HG03439 (cell line): ENCODE data around the gene SCLT1.

ENCODE experiments used
- ATAC-seq: cut with Tn5 transposase; IDR thresholded peaks from one replicate; pipeline ENCODE4 v1.9.1; 2021; ENCODE audit warnings: mild to moderate bottlenecking, moderate library complexity; ENCODE audit not compliant: unreplicated experiment

Gene SCLT1

GRCh38 chr4:128877934-128878333 is 215.4 kb downstream of the SCLT1 start:
- no peak for ATAC-seq

- ATAC-seq = no peak
Observed at GRCh38 chr4:128876200-128876599, 217.1 kb downstream of the SCLT1 start.

- no peak for ATAC-seq
Observed at GRCh38 chr4:128871948-128872347, 221.4 kb downstream of the SCLT1 start.

- ATAC-seq = no peak
Observed at GRCh38 chr4:128869776-128870509, 223.4 kb downstream of the SCLT1 start.

- ATAC-seq = no peak
Observed at GRCh38 chr4:128868758-128869157, 224.6 kb downstream of the SCLT1 start.

- no peak for ATAC-seq
Observed at GRCh38 chr4:128866691-128867090, 226.6 kb downstream of the SCLT1 start.

- ATAC-seq = no peak
Observed at GRCh38 chr4:128866269-128866668, 227.1 kb downstream of the SCLT1 start.

GRCh38 chr4:128865132-128865531 is 228.2 kb downstream of the SCLT1 start:
- ATAC-seq = no peak

GRCh38 chr4:128863312-128864075 is 229.8 kb downstream of the SCLT1 start:
- no peak for ATAC-seq

- ATAC-seq = peak; percentile 69
Observed at GRCh38 chr4:128862608-128863311, 230.6 kb downstream of the SCLT1 start.

GRCh38 chr4:128861856-128862518 is 231.4 kb downstream of the SCLT1 start:
- ATAC-seq = no peak

- ATAC-seq = no peak
Observed at GRCh38 chr4:128859887-128860677, 233.3 kb downstream of the SCLT1 start.

- ATAC-seq = no peak
Observed at GRCh38 chr4:128858879-128859671, 234.3 kb downstream of the SCLT1 start.

GRCh38 chr4:128856246-128856645 is 237.1 kb downstream of the SCLT1 start:
- ATAC-seq = no peak

- ATAC-seq = no peak
Observed at GRCh38 chr4:128855621-128856020, 237.7 kb downstream of the SCLT1 start.

GRCh38 chr4:128854433-128854832 is 238.9 kb downstream of the SCLT1 start:
- ATAC-seq = no peak

- no peak for ATAC-seq
Observed at GRCh38 chr4:128853741-128854140, 239.6 kb downstream of the SCLT1 start.

- ATAC-seq = no peak
Observed at GRCh38 chr4:128850252-128850651, 243.1 kb downstream of the SCLT1 start.

GRCh38 chr4:128848461-128848860 is 244.9 kb downstream of the SCLT1 start:
- no peak for ATAC-seq
